Measurements from ENCODE around the gene GSG1L.

DNA sequence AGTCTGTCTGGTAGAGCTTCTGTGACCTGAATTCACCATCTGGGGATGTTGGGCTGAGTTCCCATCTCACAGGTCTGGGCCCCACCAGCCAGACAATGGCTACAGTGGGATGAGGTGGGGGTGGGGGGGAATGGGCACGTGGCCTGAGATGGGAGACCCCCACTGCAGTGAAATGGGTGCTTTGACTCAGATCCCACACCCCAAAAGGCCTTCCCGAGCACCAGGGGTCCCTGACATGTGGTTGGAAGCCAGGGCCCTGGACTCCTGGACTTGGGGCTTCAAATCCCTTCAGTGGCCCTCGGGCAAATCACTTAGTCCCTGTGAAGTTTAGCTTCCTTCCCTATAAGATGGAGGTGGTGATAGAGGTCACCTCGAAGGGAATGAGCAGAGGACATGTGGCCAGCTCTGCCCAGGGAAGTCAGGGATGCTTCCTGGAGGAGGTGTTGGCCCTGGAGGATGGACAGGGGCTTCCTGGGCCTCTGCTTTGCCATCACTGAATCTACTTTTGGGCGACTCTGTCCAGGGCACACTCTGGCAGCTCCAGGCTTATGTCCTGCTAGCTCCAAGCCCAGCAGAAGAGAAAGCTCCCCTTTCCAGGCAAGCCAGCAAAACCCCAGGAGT is 295.4 kb downstream of the GSG1L start:
- TF ChIP-seq CTCF (IDR thresholded peaks at IDR 0.05; ENCODE audit: insufficient read depth, low read length, poor library complexity, severe bottlenecking): no peak
- no peak for TF ChIP-seq EZH2phosphoT487 (conservative IDR thresholded peaks at IDR 0.05; ENCODE audit: low read length)
